Naive B cell (primary cell): Measurements from ENCODE around the gene RPLP2. TPM values are rescaled to one million over a fixed set of nuclear protein-coding genes. Genes with fewer than 3 reads are reported as not detected.

Experiments
- ATAC-seq, 2 donors: fragments of 150-1000 bp; cut with Tn5 transposase; 2 replicates each; pipeline ENCODE4 v1.10.0; 2021; ENCODE audit warnings: low read depth in 2 of 2, mild to moderate bottlenecking in 2 of 2, moderate library complexity in 2 of 2
- DNase-seq: peaks from one replicate; pipeline ENCODE4 v3.0.0; 2022
- H3K27ac Mint-ChIP-seq, 6 donors: one replicate each; pipeline ENCODE4 v1.8.0; 2020 to 2022; ENCODE audit warnings: mild to moderate bottlenecking in 6 of 6, mixed read lengths in 6 of 6, moderate library complexity in 5 of 6, inconsistent platforms in 2 of 6
- H3K27me3 Mint-ChIP-seq, 3 donors: one replicate each; pipeline ENCODE4 v1.8.0; 2021 to 2022; ENCODE audit warnings: mixed read lengths in 3 of 3, mild to moderate bottlenecking in 1 of 3
- H3K36me3 Mint-ChIP-seq, 2 donors: one replicate each; pipeline ENCODE4 v1.8.0; 2020 to 2022; ENCODE audit warnings: mixed read lengths in 2 of 2, inconsistent platforms in 1 of 2, mild to moderate bottlenecking in 1 of 2
- H3K4me1 Mint-ChIP-seq, 3 donors: one replicate each; pipeline ENCODE4 v1.8.0; 2020 to 2022; ENCODE audit warnings: mixed read lengths in 3 of 3, inconsistent platforms in 1 of 3, mild to moderate bottlenecking in 1 of 3, moderate library complexity in 1 of 3
- H3K4me3 Mint-ChIP-seq, 8 donors: one replicate each; pipeline ENCODE4 v1.8.0; 2020 to 2022; ENCODE audit warnings: mild to moderate bottlenecking in 8 of 8, mixed read lengths in 8 of 8, moderate library complexity in 8 of 8, inconsistent platforms in 2 of 8
- H3K9me3 Mint-ChIP-seq, 7 donors: one replicate each; pipeline ENCODE4 v1.8.0; 2020 to 2022; ENCODE audit warnings: mixed read lengths in 7 of 7, mild to moderate bottlenecking in 5 of 7, inconsistent platforms in 2 of 7, moderate library complexity in 1 of 7
- polyA plus RNA-seq, 6 donors: library from polyadenylated mRNA; unstranded; fragments of 300-500 nt; fragmentation: Illumina TruSeq; gene quantifications; one replicate each; pipeline ENCODE4 v1.2.3, GENCODE V29; 2021; ENCODE audit warnings: low read depth in 6 of 6

RPLP2 gene
- polyA plus RNA-seq, 6 donors from 2014 or later, result 1,447 to 3,573 (median 3,150) TPM

DNA sequence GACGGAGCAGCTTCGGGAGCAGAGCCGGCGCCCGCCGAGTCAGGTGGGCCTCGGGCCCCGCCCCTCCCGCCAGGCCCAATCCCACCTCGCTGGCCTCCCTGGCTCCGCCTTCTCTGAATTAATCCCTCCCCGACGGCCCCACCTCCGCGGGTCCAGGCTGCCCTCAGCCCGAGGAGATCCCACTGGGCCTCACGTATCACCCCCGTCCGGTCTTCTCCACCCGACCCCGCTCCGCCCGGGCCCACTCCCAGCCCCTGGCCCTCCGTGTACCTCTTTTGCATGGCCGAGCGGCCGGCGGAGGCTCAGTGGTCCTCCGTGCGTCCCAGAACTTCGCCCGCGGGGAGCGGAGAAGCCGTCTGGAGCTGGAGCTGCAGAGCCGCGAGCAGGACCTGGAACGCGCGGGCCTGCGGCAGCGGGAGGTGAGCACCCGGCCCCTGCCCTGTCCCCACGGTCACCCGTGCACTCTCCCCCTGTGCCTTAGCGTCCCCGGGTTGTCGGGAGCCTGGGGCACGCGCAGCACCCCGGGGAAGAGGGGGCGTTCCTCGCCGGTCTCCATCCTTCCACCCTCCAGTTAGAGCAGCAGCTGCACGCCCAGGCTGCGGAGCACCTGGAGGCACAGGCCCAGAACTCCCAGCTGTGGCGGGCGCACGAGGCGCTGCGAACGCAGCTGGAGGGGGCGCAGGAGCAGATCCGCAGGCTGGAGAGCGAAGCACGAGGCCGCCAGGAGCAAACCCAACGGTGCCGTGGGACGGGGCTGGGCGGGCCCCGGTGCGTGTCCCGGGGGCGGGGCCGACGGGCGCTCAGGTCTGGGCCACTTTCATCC is 20.7 kb downstream of the RPLP2 start:
- H3K4me1 Mint-ChIP-seq, result peaks cover 37 to 48% (median 37%) of the 10 kb centered on the region in 3 donors

DNA sequence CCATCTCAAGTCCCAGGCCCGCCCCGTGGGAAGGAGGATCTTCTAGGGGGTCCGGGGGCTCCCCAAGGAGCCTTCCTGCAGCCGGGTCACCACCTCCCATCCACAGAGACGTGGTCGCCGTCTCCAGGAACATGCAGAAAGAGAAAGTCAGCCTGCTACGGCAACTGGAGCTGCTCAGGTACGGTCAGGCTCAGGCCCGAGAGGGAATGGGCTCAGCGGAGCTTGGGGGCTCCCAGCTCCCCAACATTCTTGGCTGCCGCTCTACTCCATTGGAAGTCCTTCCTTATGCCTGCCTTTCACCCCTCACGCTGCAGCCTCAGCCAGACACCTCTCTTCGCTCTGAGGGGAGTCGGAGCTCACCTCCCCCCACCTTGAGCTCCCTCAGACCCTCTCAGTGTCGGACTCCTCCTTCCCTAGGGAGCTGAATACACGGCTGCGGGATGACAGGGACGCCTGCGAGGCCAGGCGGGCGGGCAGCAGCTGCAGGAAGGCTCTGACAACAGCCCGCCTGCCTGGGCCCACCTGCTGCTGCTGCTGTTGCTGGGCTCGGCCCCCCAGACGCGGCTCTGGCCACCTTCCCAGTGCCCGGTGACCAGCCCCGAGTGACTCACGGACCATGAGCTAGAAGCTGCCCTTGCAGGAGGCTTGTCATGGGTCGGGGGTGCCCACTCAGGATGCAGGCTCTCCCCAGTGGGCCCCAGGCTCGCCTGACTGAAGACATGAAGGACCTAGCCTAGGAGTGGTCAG is 21.5 kb downstream of the RPLP2 start:
- Mint-ChIP-seq H3K36me3 (no peaks in the 10 kb centered on the region), H3K27me3 (peaks cover 16 to 50% (median 29%) of the 10 kb centered on the region in 3 donors), H3K4me3 (peak overlapping the region; percentile 41 to 89 (median 70)), H3K27ac (no peak overlapping the region), H3K4me1 (peaks cover 37 to 48% (median 37%) of the 10 kb centered on the region in 3 donors), H3K9me3 (no peaks in the 10 kb centered on the region)
- no peak for ATAC-seq
- no peak for DNase-seq

More for the DNA sequence above, 20.7 kb downstream of the RPLP2 start:
- H3K9me3 Mint-ChIP-seq, result no peaks in the 10 kb centered on the region
- H3K4me3 Mint-ChIP-seq, result peak overlapping the region; percentile 20 to 87 (median 78)
- ATAC-seq, result peak; percentile 44 to 49
- H3K27ac Mint-ChIP-seq, result no peak overlapping the region
- peak; percentile 58 for DNase-seq
- H3K36me3 Mint-ChIP-seq, result no peaks in the 10 kb centered on the region
- H3K27me3 Mint-ChIP-seq, result peaks cover 16 to 50% (median 29%) of the 10 kb centered on the region in 3 donors

DNA sequence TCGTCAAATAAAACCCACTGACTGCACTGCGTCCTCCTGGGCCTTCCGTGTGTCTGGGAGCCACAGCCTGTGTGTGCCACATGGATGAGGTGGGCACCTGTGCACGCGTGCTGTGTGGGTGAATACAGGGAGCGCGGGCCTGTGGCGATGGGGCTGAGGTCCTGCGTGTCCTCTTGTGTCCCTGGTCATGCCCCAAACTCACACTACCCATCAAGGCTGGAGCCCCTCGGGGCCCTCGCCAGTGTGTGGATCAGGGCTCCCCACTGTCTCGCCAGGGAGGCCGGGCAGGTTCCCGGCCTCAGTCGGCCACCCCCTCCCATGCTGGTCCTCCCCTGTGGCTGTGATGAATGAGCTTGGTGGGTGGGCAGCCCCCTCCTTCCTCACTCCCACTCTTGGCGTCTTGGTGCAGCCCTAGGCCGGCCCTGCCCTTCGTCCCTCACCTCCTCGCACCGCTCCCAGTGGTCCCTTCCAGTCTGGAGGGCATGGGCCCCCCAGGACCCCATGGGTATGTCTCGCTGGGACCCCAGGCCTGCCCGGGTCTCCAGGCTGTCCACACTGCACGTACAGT is 22.3 kb downstream of the RPLP2 start:
- no peak for DNase-seq
- H3K27me3 Mint-ChIP-seq, result peaks cover 16 to 50% (median 29%) of the 10 kb centered on the region in 3 donors

GRCh38 chr11:832529-833113 is 22.9 kb downstream of the RPLP2 start, which contains the start of gene CD151:
TSS of gene CD151 (plus strand) at chr11:832952. CDS start at chr11:836070, 3,118 bp downstream.
- Mint-ChIP-seq H3K36me3 (no peaks in the 10 kb centered on the region), H3K27me3 (peaks cover 16 to 47% (median 28%) of the 10 kb centered on the region in 3 donors), H3K9me3 (no peaks in the 10 kb centered on the region), H3K4me3 (peak within 1 kb of the TSS; percentile 47 to 86 (median 74)), H3K27ac (peak within 1 kb of the TSS in 4 of 6 donors; percentile 1 to 78 (median 29)), H3K4me1 (peaks cover 30 to 45% (median 34%) of the 10 kb centered on the region in 3 donors)
- peak; percentile 54 to 62 for ATAC-seq
- DNase-seq, result no peak

More for the DNA sequence above, 22.3 kb downstream of the RPLP2 start:
- Mint-ChIP-seq H3K9me3 (no peaks in the 10 kb centered on the region), H3K4me1 (peaks cover 32 to 48% (median 37%) of the 10 kb centered on the region in 3 donors), H3K4me3 (peak overlapping the region; percentile 41 to 86 (median 70)), H3K27ac (peak overlapping the region in 1 of 6 donors; percentile 1), H3K36me3 (no peaks in the 10 kb centered on the region)
- no peak for ATAC-seq

- H3K27ac Mint-ChIP-seq, result peak overlapping the region in 1 of 6 donors; percentile 27
- peaks cover 24 to 38% (median 29%) of the 10 kb centered on the region in 3 donors for H3K4me1 Mint-ChIP-seq
- peaks cover 10 to 41% (median 21%) of the 10 kb centered on the region in 3 donors for H3K27me3 Mint-ChIP-seq
- DNase-seq (no peak), ATAC-seq (peak; percentile 51 to 63)
- no peaks in the 10 kb centered on the region for H3K9me3 Mint-ChIP-seq
- H3K36me3 Mint-ChIP-seq, result no peaks in the 10 kb centered on the region
- H3K4me3 Mint-ChIP-seq, result peak overlapping the region; percentile 22 to 86 (median 72)
Measured at GRCh38 chr11:833114-833791, 23.5 kb downstream of the RPLP2 start.

GRCh38 chr11:833849-834311 is 24.1 kb downstream of the RPLP2 start:
- peak overlapping the region in 2 of 6 donors; percentile 27 to 31 for H3K27ac Mint-ChIP-seq
- no peak for DNase-seq
- H3K4me3 Mint-ChIP-seq, result peak overlapping the region; percentile 47 to 82 (median 72)
- H3K27me3 Mint-ChIP-seq, result peaks cover 10 to 34% (median 15%) of the 10 kb centered on the region in 3 donors
- no peaks in the 10 kb centered on the region for H3K36me3 Mint-ChIP-seq
- ATAC-seq, result no peak
- H3K9me3 Mint-ChIP-seq, result no peaks in the 10 kb centered on the region
- H3K4me1 Mint-ChIP-seq, result peaks cover 20 to 32% (median 25%) of the 10 kb centered on the region in 3 donors

DNA sequence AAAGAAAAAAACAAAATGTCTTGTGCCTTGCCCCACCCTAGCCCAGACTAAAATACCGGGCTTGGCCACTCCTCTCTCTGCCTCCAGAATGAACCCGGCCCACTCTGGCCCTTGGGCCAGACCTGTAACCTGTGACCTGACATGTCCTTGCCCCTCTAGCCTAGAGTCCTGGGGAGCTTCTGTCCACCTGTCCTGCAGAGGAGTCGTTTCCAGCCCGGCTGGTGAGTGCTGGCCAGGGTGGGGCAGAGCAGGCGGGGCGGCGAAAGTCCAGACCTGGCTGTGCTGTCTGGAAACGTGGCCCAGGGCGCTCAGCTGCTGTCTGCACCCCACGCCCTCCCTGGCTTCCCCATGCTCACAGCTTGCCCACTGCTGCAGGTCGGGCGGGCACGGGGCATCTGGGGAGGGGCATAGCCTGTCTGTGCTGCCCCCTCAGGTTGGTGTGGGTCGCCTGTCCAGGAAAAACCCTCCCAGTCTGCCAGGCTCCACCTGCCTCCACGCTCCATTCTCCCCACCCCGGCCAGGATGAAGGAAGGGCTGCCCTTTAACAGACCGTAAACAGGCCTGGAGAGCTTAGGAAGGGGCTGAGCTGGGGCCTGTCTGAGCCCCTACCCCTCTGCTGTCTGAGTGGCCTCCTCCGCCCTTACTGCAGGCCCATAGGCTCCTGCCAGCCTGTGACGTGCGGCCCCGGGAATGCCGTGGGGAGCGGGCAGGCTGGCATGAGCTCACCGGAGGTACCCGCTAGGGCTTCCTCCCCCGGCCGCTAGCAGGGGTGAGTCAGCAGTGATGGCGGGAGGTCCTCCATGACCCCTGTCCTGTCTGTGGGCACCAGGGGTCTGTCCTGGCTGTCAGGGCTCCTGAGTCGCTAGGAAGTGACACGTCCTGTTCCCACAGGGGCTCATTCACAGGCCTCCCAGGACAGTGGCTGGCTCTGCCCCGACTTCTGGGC is 24.9 kb downstream of the RPLP2 start:
- DNase-seq, result no peak
- H3K4me1 Mint-ChIP-seq, result peaks cover 14 to 24% (median 17%) of the 10 kb centered on the region in 3 donors
- H3K27ac Mint-ChIP-seq, result peak overlapping the region in 1 of 6 donors; percentile 31
- no peaks in the 10 kb centered on the region for H3K36me3 Mint-ChIP-seq
- peaks cover 5 to 27% (median 9%) of the 10 kb centered on the region in 3 donors for H3K27me3 Mint-ChIP-seq
- no peak for ATAC-seq
- H3K4me3 Mint-ChIP-seq, result peak overlapping the region; percentile 25 to 82 (median 71)
- no peaks in the 10 kb centered on the region for H3K9me3 Mint-ChIP-seq

GRCh38 chr11:836274-836673 is 26.5 kb downstream of the RPLP2 start:
- Mint-ChIP-seq H3K36me3 (no peaks in the 10 kb centered on the region), H3K4me1 (peaks cover 23 to 26% (median 24%) of the 10 kb centered on the region in 3 donors), H3K4me3 (no peak overlapping the region), H3K27ac (no peak overlapping the region), H3K27me3 (peaks cover 5 to 15% (median 9%) of the 10 kb centered on the region in 3 donors), H3K9me3 (no peaks in the 10 kb centered on the region)
- no peak for DNase-seq
- ATAC-seq, result no peak

DNA sequence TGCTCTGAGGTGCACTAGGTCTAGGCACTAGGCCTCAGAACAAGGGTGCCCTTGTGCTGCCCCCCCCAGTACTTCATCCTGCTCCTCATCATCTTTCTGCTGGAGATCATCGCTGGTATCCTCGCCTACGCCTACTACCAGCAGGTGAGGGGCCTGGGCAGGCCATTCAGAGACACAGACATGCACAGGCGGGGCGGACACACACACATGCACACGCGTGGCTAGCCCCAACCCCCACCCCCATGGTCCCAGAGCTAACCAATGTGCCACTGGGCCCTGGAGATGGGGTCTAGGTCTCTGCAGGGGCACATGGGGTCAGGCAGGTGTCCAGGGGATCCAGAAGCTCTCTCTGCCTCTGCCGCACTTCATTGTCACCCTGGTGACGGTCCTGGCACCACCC is 26.9 kb downstream of the RPLP2 start:
- Mint-ChIP-seq H3K4me1 (peaks cover 19 to 25% (median 22%) of the 10 kb centered on the region in 3 donors), H3K27me3 (peaks cover 5 to 10% (median 5%) of the 10 kb centered on the region in 3 donors), H3K4me3 (peak overlapping the region in 1 of 8 donors; percentile 53), H3K9me3 (no peaks in the 10 kb centered on the region), H3K27ac (no peak overlapping the region), H3K36me3 (no peaks in the 10 kb centered on the region)
- DNase-seq (no peak), ATAC-seq (no peak)

- H3K27ac Mint-ChIP-seq, result peak overlapping the region in 1 of 6 donors; percentile 16
- ATAC-seq (no peak), DNase-seq (no peak)
- H3K27me3 Mint-ChIP-seq, result peaks cover 0 to 7% (median 5%) of the 10 kb centered on the region in 3 donors
- H3K36me3 Mint-ChIP-seq, result no peaks in the 10 kb centered on the region
- H3K4me3 Mint-ChIP-seq, result peak overlapping the region in 1 of 8 donors; percentile 53
- H3K9me3 Mint-ChIP-seq, result no peaks in the 10 kb centered on the region
- H3K4me1 Mint-ChIP-seq, result peaks cover 12 to 21% (median 19%) of the 10 kb centered on the region in 3 donors
Measured at GRCh38 chr11:837189-837989, 27.6 kb downstream of the RPLP2 start.

- H3K4me3 Mint-ChIP-seq, result no peak overlapping the region
- H3K27ac Mint-ChIP-seq, result no peak overlapping the region
- H3K9me3 Mint-ChIP-seq, result no peaks in the 10 kb centered on the region
Measured at GRCh38 chr11:837990-838307, 28.2 kb downstream of the RPLP2 start.

More at GRCh38 chr11:837990-838307, 28.2 kb downstream of the RPLP2 start:
- no peaks in the 10 kb centered on the region for H3K36me3 Mint-ChIP-seq
- peaks cover 0 to 7% (median 5%) of the 10 kb centered on the region in 3 donors for H3K27me3 Mint-ChIP-seq
- DNase-seq, result no peak
- peaks cover 10 to 21% (median 19%) of the 10 kb centered on the region in 3 donors for H3K4me1 Mint-ChIP-seq
- no peak for ATAC-seq
